H1 (cell line): ENCODE results near the gene RIPOR3. TPM values are rescaled to one million over a fixed set of nuclear protein-coding genes. Genes with fewer than 3 reads are reported as not detected.

Experiments
- JUN ChIP-seq: IDR thresholded peaks from 2 replicates; pipeline ENCODE4 v1.6.1; 2011; ENCODE audit warnings: low read depth, mild to moderate bottlenecking, improper control_type of control experiment, low read length
- RFX5 ChIP-seq: IDR thresholded peaks from 2 replicates; pipeline ENCODE4 v1.6.1; 2011; ENCODE audit warnings: low read depth, low read length, improper control_type of control experiment, borderline replicate concordance
- polyA plus RNA-seq, 7 experiments: library from polyadenylated mRNA; depleted of rRNA in 3 of 7; stranded (reverse) in 5 of 7; unstranded in 2 of 7; fragments of >200 nt in 5 of 7; fragments of 200-250 nt in 2 of 7; gene quantifications; 1 replicate in 5 of 7; 2 replicates in 1 of 7; 4 replicates in 1 of 7; pipeline versions ENCODE4 v1.2.1 to v1.2.3, GENCODE V29; 2011 to 2013; ENCODE audit warnings: missing spikeins in 2 of 7, mixed read lengths in 2 of 7
- total RNA-seq: library from RNA; stranded (reverse); fragmentation: NEBNext Ultra II Directional; extraction: Animal tissue kit (Norgen Biotek cat#: 25700); gene quantifications from 2 replicates; pipeline ENCODE4 v1.2.1, GENCODE V29; 2021
- TF ChIP-seq, protein P1 (sequence below): fragments of 300-600 bp; sonication (generic); IDR thresholded peaks from 2 replicates; pipeline ENCODE4 v1.7.1; 2012; ENCODE audit warnings: low read length, moderate library complexity, mild to moderate bottlenecking, inconsistent platforms; ENCODE audit not compliant: insufficient replicate concordance

Gene RIPOR3
- total and polyA plus RNA-seq, 2 of the 8 experiments (the other 6 are each of a cell fraction or from before 2014, with no cell fraction given): 3.6 to 4.5 TPM

DNA sequence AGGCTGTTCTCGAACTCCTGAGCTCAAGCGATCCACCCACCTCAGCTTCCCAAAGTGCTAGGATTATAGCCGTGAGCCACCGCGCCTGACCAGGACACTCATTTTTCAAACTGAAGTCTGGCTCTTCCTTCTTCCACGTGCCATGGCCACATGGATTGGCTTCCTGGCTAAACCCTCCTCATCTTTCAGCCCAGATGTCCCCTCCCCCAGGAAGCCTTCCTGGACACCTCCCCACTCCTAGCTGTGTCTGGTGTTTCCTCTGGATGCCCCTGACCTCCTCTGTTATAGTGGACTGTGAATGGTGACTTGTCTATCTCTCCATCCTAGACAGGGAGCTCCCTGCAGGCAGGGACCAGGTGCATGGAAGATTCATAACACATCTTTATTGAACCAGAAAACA, 57.2 kb downstream of the RIPOR3 start (continued):
- TF ChIP-seq, protein P1, sequence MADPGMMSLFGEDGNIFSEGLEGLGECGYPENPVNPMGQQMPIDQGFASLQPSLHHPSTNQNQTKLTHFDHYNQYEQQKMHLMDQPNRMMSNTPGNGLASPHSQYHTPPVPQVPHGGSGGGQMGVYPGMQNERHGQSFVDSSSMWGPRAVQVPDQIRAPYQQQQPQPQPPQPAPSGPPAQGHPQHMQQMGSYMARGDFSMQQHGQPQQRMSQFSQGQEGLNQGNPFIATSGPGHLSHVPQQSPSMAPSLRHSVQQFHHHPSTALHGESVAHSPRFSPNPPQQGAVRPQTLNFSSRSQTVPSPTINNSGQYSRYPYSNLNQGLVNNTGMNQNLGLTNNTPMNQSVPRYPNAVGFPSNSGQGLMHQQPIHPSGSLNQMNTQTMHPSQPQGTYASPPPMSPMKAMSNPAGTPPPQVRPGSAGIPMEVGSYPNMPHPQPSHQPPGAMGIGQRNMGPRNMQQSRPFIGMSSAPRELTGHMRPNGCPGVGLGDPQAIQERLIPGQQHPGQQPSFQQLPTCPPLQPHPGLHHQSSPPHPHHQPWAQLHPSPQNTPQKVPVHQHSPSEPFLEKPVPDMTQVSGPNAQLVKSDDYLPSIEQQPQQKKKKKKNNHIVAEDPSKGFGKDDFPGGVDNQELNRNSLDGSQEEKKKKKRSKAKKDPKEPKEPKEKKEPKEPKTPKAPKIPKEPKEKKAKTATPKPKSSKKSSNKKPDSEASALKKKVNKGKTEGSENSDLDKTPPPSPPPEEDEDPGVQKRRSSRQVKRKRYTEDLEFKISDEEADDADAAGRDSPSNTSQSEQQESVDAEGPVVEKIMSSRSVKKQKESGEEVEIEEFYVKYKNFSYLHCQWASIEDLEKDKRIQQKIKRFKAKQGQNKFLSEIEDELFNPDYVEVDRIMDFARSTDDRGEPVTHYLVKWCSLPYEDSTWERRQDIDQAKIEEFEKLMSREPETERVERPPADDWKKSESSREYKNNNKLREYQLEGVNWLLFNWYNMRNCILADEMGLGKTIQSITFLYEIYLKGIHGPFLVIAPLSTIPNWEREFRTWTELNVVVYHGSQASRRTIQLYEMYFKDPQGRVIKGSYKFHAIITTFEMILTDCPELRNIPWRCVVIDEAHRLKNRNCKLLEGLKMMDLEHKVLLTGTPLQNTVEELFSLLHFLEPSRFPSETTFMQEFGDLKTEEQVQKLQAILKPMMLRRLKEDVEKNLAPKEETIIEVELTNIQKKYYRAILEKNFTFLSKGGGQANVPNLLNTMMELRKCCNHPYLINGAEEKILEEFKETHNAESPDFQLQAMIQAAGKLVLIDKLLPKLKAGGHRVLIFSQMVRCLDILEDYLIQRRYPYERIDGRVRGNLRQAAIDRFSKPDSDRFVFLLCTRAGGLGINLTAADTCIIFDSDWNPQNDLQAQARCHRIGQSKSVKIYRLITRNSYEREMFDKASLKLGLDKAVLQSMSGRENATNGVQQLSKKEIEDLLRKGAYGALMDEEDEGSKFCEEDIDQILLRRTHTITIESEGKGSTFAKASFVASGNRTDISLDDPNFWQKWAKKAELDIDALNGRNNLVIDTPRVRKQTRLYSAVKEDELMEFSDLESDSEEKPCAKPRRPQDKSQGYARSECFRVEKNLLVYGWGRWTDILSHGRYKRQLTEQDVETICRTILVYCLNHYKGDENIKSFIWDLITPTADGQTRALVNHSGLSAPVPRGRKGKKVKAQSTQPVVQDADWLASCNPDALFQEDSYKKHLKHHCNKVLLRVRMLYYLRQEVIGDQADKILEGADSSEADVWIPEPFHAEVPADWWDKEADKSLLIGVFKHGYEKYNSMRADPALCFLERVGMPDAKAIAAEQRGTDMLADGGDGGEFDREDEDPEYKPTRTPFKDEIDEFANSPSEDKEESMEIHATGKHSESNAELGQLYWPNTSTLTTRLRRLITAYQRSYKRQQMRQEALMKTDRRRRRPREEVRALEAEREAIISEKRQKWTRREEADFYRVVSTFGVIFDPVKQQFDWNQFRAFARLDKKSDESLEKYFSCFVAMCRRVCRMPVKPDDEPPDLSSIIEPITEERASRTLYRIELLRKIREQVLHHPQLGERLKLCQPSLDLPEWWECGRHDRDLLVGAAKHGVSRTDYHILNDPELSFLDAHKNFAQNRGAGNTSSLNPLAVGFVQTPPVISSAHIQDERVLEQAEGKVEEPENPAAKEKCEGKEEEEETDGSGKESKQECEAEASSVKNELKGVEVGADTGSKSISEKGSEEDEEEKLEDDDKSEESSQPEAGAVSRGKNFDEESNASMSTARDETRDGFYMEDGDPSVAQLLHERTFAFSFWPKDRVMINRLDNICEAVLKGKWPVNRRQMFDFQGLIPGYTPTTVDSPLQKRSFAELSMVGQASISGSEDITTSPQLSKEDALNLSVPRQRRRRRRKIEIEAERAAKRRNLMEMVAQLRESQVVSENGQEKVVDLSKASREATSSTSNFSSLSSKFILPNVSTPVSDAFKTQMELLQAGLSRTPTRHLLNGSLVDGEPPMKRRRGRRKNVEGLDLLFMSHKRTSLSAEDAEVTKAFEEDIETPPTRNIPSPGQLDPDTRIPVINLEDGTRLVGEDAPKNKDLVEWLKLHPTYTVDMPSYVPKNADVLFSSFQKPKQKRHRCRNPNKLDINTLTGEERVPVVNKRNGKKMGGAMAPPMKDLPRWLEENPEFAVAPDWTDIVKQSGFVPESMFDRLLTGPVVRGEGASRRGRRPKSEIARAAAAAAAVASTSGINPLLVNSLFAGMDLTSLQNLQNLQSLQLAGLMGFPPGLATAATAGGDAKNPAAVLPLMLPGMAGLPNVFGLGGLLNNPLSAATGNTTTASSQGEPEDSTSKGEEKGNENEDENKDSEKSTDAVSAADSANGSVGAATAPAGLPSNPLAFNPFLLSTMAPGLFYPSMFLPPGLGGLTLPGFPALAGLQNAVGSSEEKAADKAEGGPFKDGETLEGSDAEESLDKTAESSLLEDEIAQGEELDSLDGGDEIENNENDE: no peak
- TF ChIP-seq JUN (no peak), RFX5 (no peak)
